ENCODE data around the gene NEDD8. TPM values are rescaled to one million over a fixed set of nuclear protein-coding genes. Genes with fewer than 3 reads are reported as not detected.

NEDD8 gene
- total RNA-seq, 4 donors from 2014 or later = 149 to 317 (median 172) TPM

- DNase-seq = no peak
- WGBS, 2 donors = 83 to 100% methylated on average over 2 of the region's 2 CpGs
- Histone ChIP-seq H3K27ac (no peak overlapping the region), H3K9me3 (no peaks in the 10 kb centered on the region), H3K36me3 (peaks cover 50 to 57% of the 10 kb centered on the region in 2 donors), H3K4me3 (replicated peaks in 1 of 3) (no peak overlapping the region), H3K4me1 (peaks cover 21 to 43% of the 10 kb centered on the region in 2 donors), H3K27me3 (no peaks in the 10 kb centered on the region)
- TF ChIP-seq CTCF (IDR thresholded peaks at IDR 0.05) (no peak), POLR2A (IDR thresholded peaks at IDR 0.05) (no peak)
- intact Hi-C loops (cut with DNase I) = loop anchor here (10.0 kb wide), 1 partner anchor 197 kb away; no protein-coding TSS in a partner anchor
Measured at GRCh38 chr14:24237463-24237955, 5.3 kb upstream of the NEDD8 start.

DNA sequence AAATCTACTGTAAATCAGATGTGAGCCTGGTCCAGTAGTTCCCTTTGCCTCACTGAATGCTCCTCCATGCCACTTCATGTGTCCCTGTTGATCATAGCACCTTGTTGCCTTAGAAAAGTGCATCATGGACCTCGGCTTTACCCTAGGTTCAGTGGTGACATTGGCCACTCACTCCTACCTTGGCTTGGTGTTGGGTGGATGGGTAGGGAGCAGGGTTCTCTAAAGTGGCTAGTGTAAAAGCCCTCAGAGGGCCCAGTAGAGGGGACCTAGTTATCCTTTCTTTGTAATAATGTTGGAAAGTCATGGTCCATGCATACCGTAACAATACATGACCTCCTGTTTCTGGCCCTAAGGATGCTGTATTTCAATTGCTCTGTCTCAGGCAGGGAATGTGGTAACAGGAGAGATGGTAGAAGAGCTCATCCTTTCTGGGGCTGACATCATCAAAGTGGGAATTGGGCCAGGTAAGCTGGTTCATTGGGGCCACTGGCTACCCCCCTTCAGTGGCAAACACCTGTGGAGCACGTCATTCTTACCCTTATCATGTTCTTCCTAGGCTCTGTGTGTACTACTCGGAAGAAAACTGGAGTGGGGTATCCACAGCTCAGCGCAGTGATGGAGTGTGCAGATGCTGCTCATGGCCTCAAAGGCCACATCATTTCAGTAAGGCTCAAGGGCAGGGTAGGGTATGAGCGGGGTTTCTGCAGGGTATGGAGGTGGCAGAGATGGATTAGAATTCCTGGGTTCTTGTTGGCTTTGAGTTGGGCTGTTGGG is 4.7 kb upstream of the NEDD8 start:
- intact Hi-C loops (cut with DNase I) = loop anchor here (10.0 kb wide), 1 partner anchor 198 kb away; no protein-coding TSS in a partner anchor
- no peak overlapping the region for H3K27ac ChIP-seq
- DNase-seq = no peak
- peaks cover 50 to 57% of the 10 kb centered on the region in 2 donors for H3K36me3 ChIP-seq
- 95 to 99% methylated on average over 6 of the region's 6 CpGs for WGBS, 2 donors
- H3K4me1 ChIP-seq = peaks cover 21 to 43% of the 10 kb centered on the region in 2 donors
- no peak overlapping the region for H3K4me3 ChIP-seq (replicated peaks in 1 of 3)
- H3K9me3 ChIP-seq = no peaks in the 10 kb centered on the region
- TF ChIP-seq CTCF (IDR thresholded peaks at IDR 0.05) = no peak
- TF ChIP-seq POLR2A (IDR thresholded peaks at IDR 0.05) = no peak
- H3K27me3 ChIP-seq = no peaks in the 10 kb centered on the region

DNA sequence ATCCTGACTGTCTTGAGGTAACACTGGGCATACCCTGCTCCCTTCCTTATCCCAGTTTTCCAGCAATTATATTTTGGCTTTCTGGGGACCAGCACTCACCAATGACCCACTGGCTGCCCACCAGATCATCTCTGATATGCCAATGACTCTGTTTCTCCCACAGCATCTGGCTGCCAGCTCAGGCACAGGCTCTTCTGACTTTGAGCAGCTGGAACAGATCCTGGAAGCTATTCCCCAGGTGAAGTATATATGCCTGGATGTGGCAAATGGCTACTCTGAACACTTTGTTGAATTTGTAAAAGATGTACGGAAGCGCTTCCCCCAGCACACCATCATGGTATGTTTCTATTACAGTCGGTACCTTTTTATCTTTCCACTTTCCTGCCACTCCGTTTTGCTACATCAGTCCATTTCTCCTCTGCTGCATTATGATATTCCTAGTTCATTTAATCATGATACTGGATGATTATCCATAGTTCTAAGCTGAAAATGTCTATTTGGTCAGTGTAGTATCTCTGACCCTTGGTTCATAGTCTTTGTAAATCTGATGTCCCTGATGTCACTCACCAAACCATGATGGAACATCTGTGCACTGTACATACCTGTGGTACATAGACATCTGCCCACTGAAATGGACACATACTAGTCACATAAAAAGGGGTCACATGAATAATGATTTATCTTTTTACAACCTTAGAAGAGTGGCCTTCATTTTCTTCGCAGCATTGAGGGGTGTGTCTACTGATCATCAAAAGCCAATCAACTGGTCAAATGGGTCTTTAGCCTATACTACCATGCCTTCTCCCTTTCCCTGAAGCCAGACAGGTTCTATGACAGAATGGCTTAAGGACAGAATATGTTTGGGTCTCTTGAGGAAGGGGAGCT is 3.9 kb upstream of the NEDD8 start:
- intact Hi-C loops (cut with DNase I) = loop anchor here (10.0 kb wide), 1 partner anchor 199 kb away; no protein-coding TSS in a partner anchor
- TF ChIP-seq CTCF (IDR thresholded peaks at IDR 0.05) (no peak), POLR2A (IDR thresholded peaks at IDR 0.05) (no peak)
- Histone ChIP-seq H3K4me1 (peaks cover 21 to 43% of the 10 kb centered on the region in 2 donors), H3K36me3 (peaks cover 50 to 56% of the 10 kb centered on the region in 2 donors), H3K27ac (no peak overlapping the region), H3K27me3 (no peaks in the 10 kb centered on the region), H3K4me3 (replicated peaks in 1 of 3) (no peak overlapping the region), H3K9me3 (no peaks in the 10 kb centered on the region)
- no peak for DNase-seq
- 95 to 96% methylated on average over 5 of the region's 5 CpGs for WGBS, 2 donors

- TF ChIP-seq CTCF (IDR thresholded peaks at IDR 0.05) = no peak
- no peak for TF ChIP-seq POLR2A (IDR thresholded peaks at IDR 0.05)
- Histone ChIP-seq H3K36me3 (peaks cover 34 to 39% of the 10 kb centered on the region in 2 donors), H3K27ac (no peak overlapping the region), H3K9me3 (no peaks in the 10 kb centered on the region), H3K27me3 (no peaks in the 10 kb centered on the region), H3K4me3 (replicated peaks in 1 of 3) (no peak overlapping the region), H3K4me1 (peaks cover 18 to 31% of the 10 kb centered on the region in 2 donors)
- no peak for DNase-seq
- intact Hi-C loops (cut with DNase I) = loop anchor here (10.0 kb wide), 1 partner anchor 200 kb away; no protein-coding TSS in a partner anchor
- WGBS, 2 donors = 91 to 94% methylated on average over 3 of the region's 3 CpGs
Measured at GRCh38 chr14:24234095-24235005, 2.2 kb upstream of the NEDD8 start.
